Tibial nerve (tissue), 4 donors: ENCODE results near the gene MCEMP1. TPM values are rescaled to one million over a fixed set of nuclear protein-coding genes. Genes with fewer than 3 reads are reported as not detected.

Source experiments
- DNase-seq, 2 donors: peaks; one replicate each; pipeline ENCODE4 v3.0.0-alpha.2; 2019; ENCODE audit warnings: low spot score in 2 of 2
- H3K27ac ChIP-seq, 4 donors: fragments of 200-600 bp; sonication (generic) in 3 of 4; one replicate each; pipeline ENCODE4 v1.5.1; 2017 to 2019; ENCODE audit warnings: mild to moderate bottlenecking in 1 of 4
- H3K27me3 ChIP-seq, 2 donors: fragments of 200-600 bp; sonication (generic) in 1 of 2; one replicate each; pipeline versions ENCODE4 v1.5.1 to v1.6.0; 2017 to 2019
- H3K36me3 ChIP-seq, 3 donors: fragments of 200-600 bp; sonication (generic); one replicate each; pipeline ENCODE4 v1.5.1; 2018 to 2019
- H3K4me1 ChIP-seq, 4 donors: fragments of 200-600 bp; sonication (generic) in 3 of 4; one replicate each; pipeline ENCODE4 v1.5.1; 2017 to 2019
- H3K4me3 ChIP-seq, 4 donors: fragments of 200-600 bp; sonication (generic) in 3 of 4; one replicate each; pipeline ENCODE4 v1.5.1; 2017 to 2019; ENCODE audit warnings: mild to moderate bottlenecking in 1 of 4, moderate library complexity in 1 of 4
- H3K9me3 ChIP-seq, 4 donors: fragments of 200-600 bp; sonication (generic) in 3 of 4; one replicate each; pipeline ENCODE4 v1.5.1; 2017 to 2019
- EP300 ChIP-seq, 2 donors: sonication (generic); formaldehyde crosslinking; IDR thresholded peaks; one replicate each; pipeline ENCODE4 v1.6.1; 2017; ENCODE audit warnings: antibody characterized with exemption in 2 of 2, mild to moderate bottlenecking in 1 of 2
- POLR2A ChIP-seq, 2 donors: fragments of 450-650 bp; IDR thresholded peaks; one replicate each; pipeline ENCODE4 v1.6.1; 2017; ENCODE audit warnings: antibody characterized with exemption in 2 of 2, mild to moderate bottlenecking in 2 of 2, moderate library complexity in 2 of 2
- WGBS, 2 donors: methylation state at CpG; one replicate each; pipeline ENCODE4 v1.1.5; 2018; 5-methylcytosine and 5-hydroxymethylcytosine counted together
- total RNA-seq, 4 donors: library from RNA; depleted of rRNA; stranded (reverse); fragments of >200 nt; gene quantifications; one replicate each; pipeline ENCODE4 v1.1.0, GENCODE V29; 2016
- TF ChIP-seq, protein P1 (sequence below), 5 experiments: fragments of 200-600 bp in 3 of 5; fragments of 450-650 bp in 2 of 5; sonication (generic) in 3 of 5; IDR thresholded peaks; one replicate each; pipeline ENCODE4 v1.5.1; 2016 to 2019; ENCODE audit warnings: antibody characterized with exemption in 5 of 5, mild to moderate bottlenecking in 3 of 5, moderate library complexity in 2 of 5

Gene MCEMP1
- total RNA-seq, 4 donors from 2014 or later = 1.5 TPM; not detected in 3

DNA sequence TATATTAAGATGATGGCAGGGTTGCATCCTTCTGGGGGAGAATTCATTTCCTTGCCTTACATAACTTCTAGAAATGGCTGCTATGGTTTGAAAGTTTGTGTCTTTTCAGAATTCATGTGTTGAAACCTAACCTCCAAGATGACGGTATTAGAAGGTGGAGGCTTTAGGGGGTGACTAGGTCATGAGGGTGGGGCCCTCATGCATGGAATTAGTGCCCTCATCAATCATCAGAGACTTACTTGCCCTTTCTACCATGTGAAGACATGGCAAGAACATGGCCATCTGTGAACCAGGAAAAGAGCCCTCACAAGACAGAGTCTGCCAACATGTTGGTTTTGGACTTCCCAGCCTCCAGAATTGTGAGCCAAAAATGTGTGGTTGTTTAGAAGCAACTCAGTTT is 39.9 kb downstream of the MCEMP1 start:
- WGBS, 2 donors = 73 to 84% methylated on average over 1 of the region's 1 CpG

DNA sequence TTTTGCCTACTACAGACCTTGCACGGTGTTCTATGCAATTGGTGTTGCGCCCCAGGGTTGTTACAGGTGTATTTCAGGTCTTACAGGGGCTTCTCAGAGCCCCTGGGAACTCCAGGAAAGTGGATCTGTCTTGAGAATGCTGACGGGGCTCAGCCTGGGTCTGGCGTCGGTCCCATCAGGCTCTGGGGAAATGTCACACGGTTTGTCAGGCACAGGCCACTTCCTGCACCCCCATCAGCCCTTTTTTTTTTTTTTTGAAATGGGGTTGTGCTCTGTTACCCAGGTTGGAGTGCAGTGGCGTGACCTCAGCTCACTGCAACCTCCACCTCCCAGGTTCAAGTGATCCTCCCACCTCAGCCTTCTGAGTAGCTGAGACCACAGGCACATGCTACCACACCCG is 41.8 kb downstream of the MCEMP1 start:
- H3K4me1 ChIP-seq = no peaks in the 10 kb centered on the region
- peaks cover 0 to 19% (median 0%) of the 10 kb centered on the region in 4 donors for H3K9me3 ChIP-seq
- no peaks in the 10 kb centered on the region for H3K27me3 ChIP-seq
- TF ChIP-seq POLR2A (IDR thresholded peaks at IDR 0.05) = no peak
- TF ChIP-seq EP300 (IDR thresholded peaks at IDR 0.05) = no peak
- TF ChIP-seq, protein P1, sequence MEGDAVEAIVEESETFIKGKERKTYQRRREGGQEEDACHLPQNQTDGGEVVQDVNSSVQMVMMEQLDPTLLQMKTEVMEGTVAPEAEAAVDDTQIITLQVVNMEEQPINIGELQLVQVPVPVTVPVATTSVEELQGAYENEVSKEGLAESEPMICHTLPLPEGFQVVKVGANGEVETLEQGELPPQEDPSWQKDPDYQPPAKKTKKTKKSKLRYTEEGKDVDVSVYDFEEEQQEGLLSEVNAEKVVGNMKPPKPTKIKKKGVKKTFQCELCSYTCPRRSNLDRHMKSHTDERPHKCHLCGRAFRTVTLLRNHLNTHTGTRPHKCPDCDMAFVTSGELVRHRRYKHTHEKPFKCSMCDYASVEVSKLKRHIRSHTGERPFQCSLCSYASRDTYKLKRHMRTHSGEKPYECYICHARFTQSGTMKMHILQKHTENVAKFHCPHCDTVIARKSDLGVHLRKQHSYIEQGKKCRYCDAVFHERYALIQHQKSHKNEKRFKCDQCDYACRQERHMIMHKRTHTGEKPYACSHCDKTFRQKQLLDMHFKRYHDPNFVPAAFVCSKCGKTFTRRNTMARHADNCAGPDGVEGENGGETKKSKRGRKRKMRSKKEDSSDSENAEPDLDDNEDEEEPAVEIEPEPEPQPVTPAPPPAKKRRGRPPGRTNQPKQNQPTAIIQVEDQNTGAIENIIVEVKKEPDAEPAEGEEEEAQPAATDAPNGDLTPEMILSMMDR (IDR thresholded peaks at IDR 0.05) = no peak
- H3K4me3 ChIP-seq = no peak overlapping the region
- no peak for DNase-seq
- 57 to 65% methylated on average over 8 of the region's 8 CpGs for WGBS, 2 donors
- H3K27ac ChIP-seq = no peak overlapping the region
- H3K36me3 ChIP-seq = no peaks in the 10 kb centered on the region

More for the DNA sequence above, 39.9 kb downstream of the MCEMP1 start:
- no peak for DNase-seq
- H3K9me3 ChIP-seq = peaks cover 0 to 19% (median 0%) of the 10 kb centered on the region in 4 donors
- H3K36me3 ChIP-seq = no peaks in the 10 kb centered on the region
- no peak overlapping the region for H3K27ac ChIP-seq
- H3K4me3 ChIP-seq = no peak overlapping the region
- TF ChIP-seq POLR2A (IDR thresholded peaks at IDR 0.05) (no peak), EP300 (IDR thresholded peaks at IDR 0.05) (no peak)
- TF ChIP-seq, protein P1 (IDR thresholded peaks at IDR 0.05) = no peak
- H3K27me3 ChIP-seq = no peaks in the 10 kb centered on the region
- no peaks in the 10 kb centered on the region for H3K4me1 ChIP-seq

DNA sequence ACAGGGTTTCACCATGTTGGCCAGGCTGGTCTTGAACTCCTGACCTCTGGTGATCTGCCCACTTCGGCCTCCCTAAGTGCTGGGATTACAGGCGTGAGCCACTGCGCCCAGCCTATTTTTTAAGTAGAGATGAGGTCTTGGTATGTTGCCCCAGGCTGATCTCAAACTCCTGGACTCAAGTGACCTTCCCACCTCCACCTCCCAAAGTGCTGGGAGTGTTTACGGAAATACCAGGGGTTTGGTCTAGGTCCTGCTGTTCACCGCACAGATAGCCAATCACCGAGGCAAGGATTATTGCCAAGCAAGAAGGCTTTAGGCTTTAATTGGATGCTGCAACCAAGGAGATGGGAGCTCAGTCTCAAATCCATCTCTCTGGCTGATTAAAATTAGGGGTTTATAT is 43.5 kb downstream of the MCEMP1 start:
- Histone ChIP-seq H3K4me3 (no peak overlapping the region), H3K9me3 (peaks cover 0 to 19% (median 0%) of the 10 kb centered on the region in 4 donors), H3K36me3 (no peaks in the 10 kb centered on the region), H3K4me1 (no peaks in the 10 kb centered on the region), H3K27ac (no peak overlapping the region), H3K27me3 (no peaks in the 10 kb centered on the region)
- 71 to 87% methylated on average over 6 of the region's 6 CpGs for WGBS, 2 donors
- no peak for DNase-seq
- TF ChIP-seq POLR2A (IDR thresholded peaks at IDR 0.05) = no peak
- TF ChIP-seq EP300 (IDR thresholded peaks at IDR 0.05) = no peak
- TF ChIP-seq, protein P1 (IDR thresholded peaks at IDR 0.05) = no peak

DNA sequence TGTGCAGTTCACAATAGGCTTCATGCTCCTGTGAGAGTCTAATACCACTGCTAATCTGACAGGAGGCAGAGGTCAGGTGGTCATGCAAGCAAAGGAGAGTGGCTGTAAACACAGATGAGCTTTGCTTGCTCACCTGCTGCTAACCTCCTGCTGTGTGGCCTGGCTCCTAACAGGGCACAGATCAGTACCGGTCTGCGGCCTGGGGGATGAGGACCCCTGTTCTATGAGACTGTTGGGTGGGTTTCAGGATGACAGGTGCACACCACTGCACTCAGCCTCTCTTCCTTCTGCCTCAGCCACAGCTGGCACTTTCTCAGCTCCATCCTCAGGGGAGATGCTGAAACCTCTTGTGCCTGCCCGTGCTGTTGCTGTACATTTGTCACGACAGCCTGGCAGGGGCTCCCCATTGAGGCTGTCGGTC is 45.4 kb downstream of the MCEMP1 start:
- TF ChIP-seq POLR2A (IDR thresholded peaks at IDR 0.05) (no peak), EP300 (IDR thresholded peaks at IDR 0.05) (no peak)
- TF ChIP-seq, protein P1 (IDR thresholded peaks at IDR 0.05) = no peak
- H3K9me3 ChIP-seq = peaks cover 0 to 8% (median 0%) of the 10 kb centered on the region in 4 donors
- WGBS, 2 donors = 61 to 63% methylated on average over 5 of the region's 5 CpGs
- H3K27ac ChIP-seq = no peak overlapping the region
- H3K4me3 ChIP-seq = no peak overlapping the region
- no peak for DNase-seq
- H3K4me1 ChIP-seq = no peaks in the 10 kb centered on the region
- H3K36me3 ChIP-seq = no peaks in the 10 kb centered on the region
- no peaks in the 10 kb centered on the region for H3K27me3 ChIP-seq

DNA sequence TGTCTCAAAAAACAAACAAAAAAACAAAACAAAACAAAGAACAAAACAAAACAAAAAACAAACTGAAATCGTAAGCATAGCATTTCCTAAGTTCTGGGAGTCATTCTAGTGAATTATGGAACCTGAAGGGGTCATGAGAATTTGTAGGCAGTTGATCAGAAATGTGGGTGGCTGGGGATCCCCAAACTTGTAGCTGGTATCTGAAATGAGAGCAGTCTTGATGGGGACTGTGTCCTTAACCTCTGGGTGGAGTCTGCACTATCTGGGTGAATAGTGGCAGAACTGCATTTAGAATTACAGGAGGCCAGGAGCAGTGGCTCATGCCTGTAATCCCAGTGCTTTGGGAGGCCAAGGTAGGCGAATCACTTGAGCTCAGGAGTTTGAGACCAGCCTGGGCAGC is 48.9 kb downstream of the MCEMP1 start:
- H3K4me1 ChIP-seq = no peaks in the 10 kb centered on the region
- DNase-seq = no peak
- peaks cover 0 to 33% of the 10 kb centered on the region in 2 donors for H3K27me3 ChIP-seq
- no peak overlapping the region for H3K4me3 ChIP-seq
- 47 to 53% methylated on average over 2 of the region's 2 CpGs for WGBS, 2 donors
- no peaks in the 10 kb centered on the region for H3K9me3 ChIP-seq
- no peak overlapping the region for H3K27ac ChIP-seq
- TF ChIP-seq, protein P1 (IDR thresholded peaks at IDR 0.05) = no peak
- TF ChIP-seq POLR2A (IDR thresholded peaks at IDR 0.05) = no peak
- TF ChIP-seq EP300 (IDR thresholded peaks at IDR 0.05) = no peak
- no peaks in the 10 kb centered on the region for H3K36me3 ChIP-seq
